HG02973 (cell line): ENCODE results near the gene C1orf159.
"Not testable (repeated sequence)": the region's sequence is repeated elsewhere in the genome, so short reads cannot be mapped to it uniquely, and the experiment has no call there.

ENCODE experiments used
- ATAC-seq: cut with Tn5 transposase; IDR thresholded peaks from one replicate; pipeline ENCODE4 v1.9.1; 2021; ENCODE audit warnings: moderate library complexity; ENCODE audit not compliant: unreplicated experiment

C1orf159 gene

DNA sequence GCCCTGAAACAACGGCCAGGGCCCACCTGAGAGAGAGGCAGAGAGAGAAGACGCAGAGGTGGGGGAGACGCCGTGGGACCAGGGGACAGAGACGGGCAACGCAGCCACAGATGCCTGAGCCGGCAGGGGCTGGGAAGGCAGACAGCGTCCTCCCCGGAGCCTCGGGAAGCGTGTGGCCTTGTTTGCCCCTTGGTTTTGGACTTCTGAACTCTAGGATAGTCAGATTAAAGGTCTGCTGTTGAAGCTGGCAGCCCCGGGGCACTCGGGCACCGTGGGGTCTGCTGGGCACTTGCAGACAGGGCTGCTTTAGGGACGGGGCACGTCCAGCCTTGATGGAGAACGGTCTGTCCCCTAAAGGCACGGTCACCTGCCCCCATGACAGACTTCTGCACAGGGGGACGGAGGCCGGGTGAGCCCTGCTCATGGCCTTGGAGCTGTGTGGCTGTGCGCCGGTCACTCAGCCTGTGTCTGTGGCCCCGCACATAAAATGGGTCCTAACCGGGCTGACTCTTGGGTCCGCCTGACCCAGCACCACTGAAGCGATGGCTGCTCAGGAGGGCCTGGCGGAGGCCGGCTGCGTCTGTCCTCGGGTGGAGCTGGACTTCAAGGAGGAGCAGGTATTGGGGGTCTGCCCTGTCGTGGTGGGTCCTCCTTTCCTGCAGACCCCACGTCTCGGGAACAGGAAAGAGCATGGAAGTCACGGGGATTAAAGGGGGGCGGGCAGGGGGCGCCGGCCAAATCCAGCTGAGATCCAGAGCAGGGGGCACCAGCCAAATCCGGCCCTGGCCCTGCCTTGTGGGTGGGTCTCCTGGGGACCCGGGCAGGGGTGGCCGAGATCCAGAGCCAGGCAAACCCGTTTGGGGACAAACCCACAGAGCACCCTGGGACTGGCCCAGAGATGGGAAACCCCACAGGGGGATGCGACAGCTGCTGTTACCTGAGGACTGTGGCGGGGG lies 32.2 kb downstream of the C1orf159 start:
- ATAC-seq = no peak

DNA sequence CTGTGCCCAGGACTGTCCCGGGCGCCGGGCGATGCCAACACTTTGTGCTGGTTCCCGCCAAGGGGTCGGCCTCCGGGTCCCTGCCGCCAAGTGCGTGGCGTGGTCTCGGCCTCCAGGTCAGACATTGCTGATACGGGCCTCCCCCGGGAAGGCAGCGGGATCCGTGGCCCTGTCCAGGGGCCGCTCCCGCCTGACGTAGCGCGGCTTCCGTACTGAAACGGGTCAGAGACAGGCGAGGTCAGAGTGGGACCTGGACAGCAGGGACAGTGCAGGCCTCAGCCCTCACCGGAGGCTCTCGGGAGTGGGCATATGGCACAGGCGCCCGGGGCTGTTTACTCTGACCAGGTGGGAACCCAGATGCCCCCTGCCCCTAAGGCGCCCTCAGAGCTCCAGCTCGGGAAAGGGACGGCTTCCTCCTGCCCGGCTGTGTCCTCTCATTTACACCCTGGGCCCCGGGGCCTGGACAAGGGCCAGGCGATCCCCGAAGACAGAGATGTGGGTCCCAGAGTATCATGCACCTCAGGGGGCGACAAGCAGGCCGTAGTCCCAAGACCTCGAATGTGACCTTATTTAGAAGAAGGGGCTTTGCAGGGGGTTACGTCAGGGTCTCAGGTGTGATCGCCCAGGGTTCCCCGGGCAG lies 33.0 kb downstream of the C1orf159 start:
- ATAC-seq = no peak

DNA sequence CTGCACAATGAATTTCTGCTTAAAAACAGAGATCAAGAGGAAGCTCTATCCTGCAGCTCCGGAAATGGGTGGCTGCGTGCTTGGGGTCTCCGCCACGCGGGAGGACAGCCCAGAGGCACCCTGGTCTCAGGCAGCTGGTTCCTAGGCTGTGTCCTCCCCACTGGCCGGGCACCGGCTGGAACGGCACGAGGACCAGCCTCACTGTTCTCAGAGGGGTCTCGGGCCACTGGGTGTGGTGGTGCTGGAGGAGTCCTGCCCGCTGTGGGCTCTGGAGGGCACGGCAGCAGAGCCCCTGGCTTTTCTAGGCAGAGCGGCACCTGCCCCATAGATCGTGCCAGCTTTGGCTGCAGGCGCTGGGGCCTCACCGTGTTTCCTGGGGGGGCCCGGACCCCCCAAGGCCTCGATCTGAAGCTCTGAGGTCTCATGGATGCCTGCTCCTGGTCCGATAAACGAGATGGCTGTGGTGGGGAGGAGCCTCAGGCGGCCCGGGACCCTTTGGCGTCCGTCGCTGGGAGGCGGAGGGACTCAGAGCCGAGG lies 33.6 kb downstream of the C1orf159 start:
- no peak for ATAC-seq

GRCh38 chr1:1081311-1082238 lies 34.3 kb downstream of the C1orf159 start:
- ATAC-seq = no peak

DNA sequence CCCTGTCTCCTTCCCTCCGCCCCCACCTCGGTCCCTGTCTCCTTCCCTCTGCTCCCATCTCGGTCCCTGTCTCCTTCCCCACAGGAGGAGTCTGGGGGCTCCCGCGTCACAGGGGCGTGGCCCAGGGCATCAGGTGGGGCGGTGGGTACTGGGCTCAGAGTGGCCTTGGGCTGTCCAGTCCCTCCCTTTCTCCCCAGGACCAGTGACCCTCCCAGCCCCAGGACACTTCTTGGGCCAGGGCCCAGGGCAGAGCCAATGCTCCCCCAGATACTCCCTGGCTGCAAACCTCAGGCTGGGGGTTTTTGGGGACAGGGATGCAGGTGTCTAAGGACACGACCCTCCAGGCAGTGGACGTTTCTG lies 35.0 kb downstream of the C1orf159 start:
- ATAC-seq = no peak

DNA sequence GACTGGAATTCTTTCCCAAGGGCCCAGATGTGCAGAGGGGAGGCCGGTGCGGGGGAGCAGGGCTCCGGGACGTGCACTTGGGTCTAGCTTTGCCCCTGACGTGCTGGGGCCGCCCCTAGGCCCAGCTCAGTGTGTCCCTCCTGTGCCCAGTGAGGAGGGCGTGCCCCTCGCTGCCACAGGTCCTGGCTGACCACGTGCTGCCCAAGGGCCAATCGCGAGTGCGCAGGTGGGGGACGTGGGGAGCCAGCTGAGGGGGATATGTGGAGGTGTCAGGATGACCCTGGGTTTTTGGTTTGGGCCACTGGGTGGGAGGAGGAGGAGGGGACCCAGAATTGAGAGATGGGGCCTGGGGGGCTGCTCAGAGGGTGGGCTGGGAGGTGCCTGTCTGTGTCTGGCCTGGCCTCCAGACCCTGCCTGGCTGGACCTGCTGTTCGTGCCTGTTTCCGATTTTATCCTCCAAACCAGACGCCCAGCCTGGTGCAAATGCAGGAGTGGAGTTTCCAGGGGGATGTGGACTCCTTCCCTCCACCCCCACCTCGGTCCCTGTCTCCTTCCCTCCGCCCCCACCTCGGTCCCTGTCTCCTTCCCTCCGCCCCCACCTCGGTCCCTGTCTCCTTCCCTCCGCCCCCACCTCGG lies 35.6 kb downstream of the C1orf159 start:
- ATAC-seq = no peak

- ATAC-seq = no peak
These were observed 36.3 kb downstream of the C1orf159 start for GRCh38 chr1:1079408-1080121.

DNA sequence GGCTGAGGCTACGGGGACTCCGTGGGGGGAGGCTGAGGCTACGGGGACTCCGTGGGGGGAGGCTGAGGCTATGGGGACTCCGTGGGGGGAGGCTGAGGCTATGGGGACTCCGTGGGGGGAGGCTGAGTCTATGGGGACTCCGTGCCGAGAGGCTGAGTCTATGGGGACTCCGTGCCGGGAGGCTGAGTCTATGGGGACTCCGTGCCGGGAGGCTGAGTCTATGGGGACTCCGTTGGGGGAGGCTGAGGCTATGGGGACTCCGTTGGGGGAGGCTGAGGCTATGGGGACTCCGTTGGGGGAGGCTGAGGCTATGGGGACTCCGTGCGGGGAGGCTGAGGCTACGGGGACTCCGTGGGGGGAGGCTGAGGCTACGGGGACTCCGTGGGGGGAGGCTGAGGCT lies 38.5 kb downstream of the C1orf159 start:
- not testable (repeated sequence) for ATAC-seq

GRCh38 chr1:1075148-1075935 lies 40.5 kb downstream of the C1orf159 start:
- ATAC-seq = no peak

- ATAC-seq = no peak
These were observed 41.2 kb downstream of the C1orf159 start for GRCh38 chr1:1074631-1075147.

GRCh38 chr1:1073743-1074587 lies 41.9 kb downstream of the C1orf159 start, which contains the start of gene RNF223:
Gene RNF223 (minus strand): TSS chr1:1074306. CDS start chr1:1072566, 1,740 bp downstream.
- ATAC-seq = no peak

DNA sequence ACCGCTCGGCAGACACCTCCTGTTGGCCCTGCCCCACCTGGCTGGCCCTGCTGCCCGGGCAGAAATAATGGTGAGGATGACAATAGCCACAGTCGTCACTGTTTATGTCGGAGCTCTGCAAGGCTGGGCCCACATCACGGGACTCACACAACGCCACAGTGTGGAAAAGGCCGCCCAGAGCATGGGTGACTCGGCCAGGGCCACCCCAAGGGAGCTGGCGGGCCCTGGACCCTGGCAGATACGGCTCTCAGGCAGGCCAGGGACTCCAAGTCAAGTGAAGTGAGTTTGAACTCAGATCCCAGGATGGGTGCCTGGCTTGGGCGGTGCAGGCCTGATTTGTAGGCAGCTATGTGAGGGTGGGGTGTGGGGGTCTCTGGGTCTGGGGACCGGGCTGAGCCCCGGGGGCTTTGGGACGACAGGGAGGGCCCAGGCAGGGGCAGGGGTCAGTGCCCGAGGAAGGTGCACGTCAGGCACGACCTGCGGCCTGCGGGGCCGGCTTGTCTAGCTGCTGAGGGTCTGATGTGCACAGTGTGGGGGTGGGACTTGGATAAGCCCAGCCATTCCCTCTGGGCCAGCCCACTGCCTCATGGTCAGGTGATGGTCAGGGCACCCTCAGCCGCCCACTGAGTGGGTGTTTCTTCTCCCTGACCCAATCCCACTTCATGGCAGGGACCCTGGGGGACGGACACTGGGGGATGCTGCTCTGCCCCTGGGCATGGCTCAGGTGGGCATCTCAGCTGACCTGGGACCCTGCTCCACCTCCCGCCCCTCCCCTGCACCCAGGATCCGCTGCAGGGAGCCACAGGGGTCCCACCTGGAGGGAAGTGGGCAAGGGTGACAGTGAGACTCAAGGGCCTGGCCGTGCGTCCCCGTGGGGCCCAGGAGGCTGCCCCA lies 42.8 kb downstream of the C1orf159 start:
- ATAC-seq = no peak

GRCh38 chr1:1072299-1072848 lies 43.5 kb downstream of the C1orf159 start:
- no peak for ATAC-seq

GRCh38 chr1:1071486-1072298 lies 44.2 kb downstream of the C1orf159 start:
- ATAC-seq = no peak
